ENCODE measurements around the gene PLEKHA8.

PLEKHA8 gene

DNA sequence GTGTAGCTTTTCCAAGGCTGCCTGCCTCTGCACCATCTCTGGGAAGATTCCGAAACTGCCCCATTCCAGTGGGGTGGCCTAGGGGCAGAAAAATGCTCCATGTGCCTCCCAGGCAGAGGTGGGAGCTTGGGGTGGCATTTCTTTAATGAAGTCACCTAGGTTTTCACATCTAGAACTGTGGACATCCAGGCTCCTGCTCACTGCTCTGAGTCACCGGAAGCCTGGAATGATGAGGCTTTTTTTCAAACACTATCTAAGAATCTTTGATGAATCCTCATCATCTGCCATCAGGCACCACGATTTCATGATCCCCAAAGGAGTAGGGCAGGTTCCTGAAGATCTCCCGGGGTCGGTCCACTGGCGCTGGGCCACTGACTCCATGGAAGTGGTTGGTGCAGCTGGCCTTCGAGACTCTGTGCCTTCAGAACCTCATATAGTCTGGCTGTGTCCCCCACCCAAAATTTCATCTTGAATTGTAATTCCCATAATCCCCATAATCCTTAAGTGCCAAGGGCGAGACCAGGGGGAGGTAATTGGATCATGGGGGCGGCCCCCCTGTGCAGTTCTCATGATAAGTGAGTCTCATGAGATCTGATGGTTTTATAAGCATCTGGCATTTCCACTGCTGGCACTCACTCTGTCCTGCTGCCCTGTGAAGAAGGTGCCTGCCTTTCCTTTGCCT, 143.7 kb downstream of the PLEKHA8 start:
- Mint-ChIP-seq H3K27ac (no peak overlapping the region), H3K4me1 (peaks cover 16% of the 10 kb centered on the region), H3K9me3 (no peaks in the 10 kb centered on the region), H3K4me3 (no peak overlapping the region), H3K36me3 (no peaks in the 10 kb centered on the region), H3K27me3 (no peaks in the 10 kb centered on the region)
- ATAC-seq (ENCODE audit: low read depth), result no peak
- DNase-seq (ENCODE audit: low spot score in 2 of 2), result no peak

- no peak overlapping the region for H3K27ac Mint-ChIP-seq
- no peaks in the 10 kb centered on the region for H3K9me3 Mint-ChIP-seq
- DNase-seq (ENCODE audit: low spot score in 2 of 2), result no peak
- no peak overlapping the region for H3K4me3 Mint-ChIP-seq
- no peaks in the 10 kb centered on the region for H3K36me3 Mint-ChIP-seq
- ATAC-seq (ENCODE audit: low read depth), result no peak
- H3K27me3 Mint-ChIP-seq, result no peaks in the 10 kb centered on the region
- peaks cover 21% of the 10 kb centered on the region for H3K4me1 Mint-ChIP-seq
Measured at GRCh38 chr7:30172451-30172850, 144.2 kb downstream of the PLEKHA8 start.

- ATAC-seq (ENCODE audit: low read depth) (no peak), DNase-seq (ENCODE audit: low spot score in 2 of 2) (no peak)
- H3K36me3 Mint-ChIP-seq, result no peaks in the 10 kb centered on the region
- peaks cover 22% of the 10 kb centered on the region for H3K4me1 Mint-ChIP-seq
- no peak overlapping the region for H3K4me3 Mint-ChIP-seq
- H3K27ac Mint-ChIP-seq, result no peak overlapping the region
- H3K9me3 Mint-ChIP-seq, result no peaks in the 10 kb centered on the region
- no peaks in the 10 kb centered on the region for H3K27me3 Mint-ChIP-seq
Measured at GRCh38 chr7:30173058-30173897, 145.1 kb downstream of the PLEKHA8 start.

- Mint-ChIP-seq H3K36me3 (no peaks in the 10 kb centered on the region), H3K4me3 (no peak overlapping the region), H3K4me1 (peaks cover 30% of the 10 kb centered on the region), H3K9me3 (no peaks in the 10 kb centered on the region), H3K27me3 (no peaks in the 10 kb centered on the region), H3K27ac (no peak overlapping the region)
- DNase-seq (ENCODE audit: low spot score in 2 of 2), result no peak
- no peak for ATAC-seq (ENCODE audit: low read depth)
Measured at GRCh38 chr7:30175180-30175579, 147.0 kb downstream of the PLEKHA8 start.

GRCh38 chr7:30175636-30176147, 147.5 kb downstream of the PLEKHA8 start:
- no peak for DNase-seq (ENCODE audit: low spot score in 2 of 2)
- Mint-ChIP-seq H3K9me3 (no peaks in the 10 kb centered on the region), H3K4me3 (no peak overlapping the region), H3K4me1 (peaks cover 30% of the 10 kb centered on the region), H3K27me3 (no peaks in the 10 kb centered on the region), H3K27ac (no peak overlapping the region), H3K36me3 (no peaks in the 10 kb centered on the region)
- no peak for ATAC-seq (ENCODE audit: low read depth)

GRCh38 chr7:30176463-30177109, 148.4 kb downstream of the PLEKHA8 start:
- no peak for ATAC-seq (ENCODE audit: low read depth)
- H3K36me3 Mint-ChIP-seq, result no peaks in the 10 kb centered on the region
- no peaks in the 10 kb centered on the region for H3K27me3 Mint-ChIP-seq
- DNase-seq (ENCODE audit: low spot score in 2 of 2), result no peak
- H3K4me3 Mint-ChIP-seq, result no peak overlapping the region
- no peaks in the 10 kb centered on the region for H3K9me3 Mint-ChIP-seq
- H3K27ac Mint-ChIP-seq, result peak overlapping the region; percentile 32
- H3K4me1 Mint-ChIP-seq, result peaks cover 30% of the 10 kb centered on the region

GRCh38 chr7:30177186-30177585, 149.0 kb downstream of the PLEKHA8 start:
- H3K27me3 Mint-ChIP-seq, result no peaks in the 10 kb centered on the region
- H3K4me3 Mint-ChIP-seq, result no peak overlapping the region
- H3K27ac Mint-ChIP-seq, result peak overlapping the region; percentile 32
- no peak for ATAC-seq (ENCODE audit: low read depth)
- H3K36me3 Mint-ChIP-seq, result no peaks in the 10 kb centered on the region
- H3K4me1 Mint-ChIP-seq, result peaks cover 30% of the 10 kb centered on the region
- DNase-seq (ENCODE audit: low spot score in 2 of 2), result no peak
- no peaks in the 10 kb centered on the region for H3K9me3 Mint-ChIP-seq

GRCh38 chr7:30177965-30178364, 149.8 kb downstream of the PLEKHA8 start:
- H3K36me3 Mint-ChIP-seq, result no peaks in the 10 kb centered on the region
- H3K4me3 Mint-ChIP-seq, result no peak overlapping the region
- H3K27me3 Mint-ChIP-seq, result no peaks in the 10 kb centered on the region
- ATAC-seq (ENCODE audit: low read depth) (no peak), DNase-seq (ENCODE audit: low spot score in 2 of 2) (no peak)
- H3K9me3 Mint-ChIP-seq, result no peaks in the 10 kb centered on the region
- H3K4me1 Mint-ChIP-seq, result peaks cover 30% of the 10 kb centered on the region
- H3K27ac Mint-ChIP-seq, result peak overlapping the region; percentile 97

DNA sequence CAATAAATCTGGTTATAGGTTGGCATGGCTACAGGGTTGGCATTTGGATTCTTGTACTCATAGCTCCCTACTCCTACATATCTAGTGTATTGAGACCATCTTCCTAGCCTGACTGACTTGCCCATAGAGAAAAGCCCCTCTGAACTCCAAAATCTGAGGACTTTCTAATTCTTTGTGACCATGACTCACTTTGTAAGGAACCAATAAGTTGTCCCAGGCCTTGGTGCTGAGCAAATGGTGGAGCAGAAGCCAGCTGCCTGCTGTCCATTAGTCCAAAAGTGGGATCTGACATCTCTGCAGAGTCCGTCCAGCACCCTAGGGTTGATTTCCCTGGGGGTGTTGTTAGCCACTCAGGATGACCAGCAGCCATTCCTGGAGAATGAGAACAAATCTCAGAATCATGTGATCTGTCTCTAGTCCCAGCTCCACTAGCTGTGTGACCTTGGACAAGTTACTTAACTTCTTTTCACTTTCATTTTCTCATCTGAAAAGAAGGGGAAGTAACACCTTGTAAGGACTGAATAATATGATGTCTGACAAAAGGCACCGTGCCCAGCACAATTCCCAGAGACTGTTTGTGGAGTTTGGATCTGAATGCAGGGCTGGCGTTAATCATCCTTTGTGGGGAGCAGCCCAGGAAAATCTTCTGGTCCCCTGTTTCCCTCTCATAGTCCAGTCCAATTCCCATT, 150.7 kb downstream of the PLEKHA8 start:
- Mint-ChIP-seq H3K27me3 (no peaks in the 10 kb centered on the region), H3K4me1 (peaks cover 30% of the 10 kb centered on the region), H3K36me3 (no peaks in the 10 kb centered on the region), H3K4me3 (peak overlapping the region; percentile 79), H3K27ac (peak overlapping the region; percentile 97), H3K9me3 (peaks cover 2% of the 10 kb centered on the region)
- ATAC-seq (ENCODE audit: low read depth), result peak; percentile 98
- DNase-seq (ENCODE audit: low spot score in 2 of 2), result peak in 1 of 2 donors; percentile 38
